Measurements from ENCODE around the gene EAF1.

DNA sequence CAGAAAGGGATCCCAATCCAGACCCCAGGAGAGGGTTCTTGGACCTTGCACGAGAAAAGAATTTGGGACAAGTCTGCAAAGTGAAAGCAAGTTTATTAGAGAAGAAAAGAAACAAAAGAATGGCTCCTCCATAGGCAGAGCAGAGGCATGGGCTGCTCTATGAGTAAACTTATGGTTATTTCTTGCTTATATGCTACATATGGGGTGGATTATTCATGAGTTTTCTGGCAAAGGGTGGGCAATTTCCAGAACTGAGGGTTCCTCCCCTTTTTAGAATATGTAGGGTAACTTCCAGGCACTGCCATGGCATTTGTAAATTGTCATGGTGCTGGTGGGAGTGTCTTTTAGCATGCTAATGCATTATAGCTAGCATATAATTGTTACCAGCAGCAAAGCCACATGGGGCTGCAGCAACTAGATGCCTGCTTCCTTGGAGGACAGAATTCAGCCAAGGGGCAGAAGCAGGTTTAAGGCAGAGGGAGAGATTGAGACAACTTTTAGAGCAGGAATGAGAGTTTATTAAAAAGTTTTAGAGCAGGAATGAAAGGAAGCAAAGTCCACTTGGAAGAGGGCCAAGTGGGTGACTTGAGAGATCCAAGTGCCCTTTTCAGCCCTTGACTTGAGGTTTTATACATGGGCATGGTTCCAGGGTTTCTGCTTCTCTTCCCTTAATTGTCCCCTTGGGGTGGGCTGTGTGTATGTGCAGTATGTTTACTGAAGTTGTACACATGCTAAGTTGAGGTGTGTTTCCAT is 41.3 kb upstream of the EAF1 start:
- TF ChIP-seq POLR2A (IDR thresholded peaks at IDR 0.05) = no peak
- TF ChIP-seq, protein P1, sequence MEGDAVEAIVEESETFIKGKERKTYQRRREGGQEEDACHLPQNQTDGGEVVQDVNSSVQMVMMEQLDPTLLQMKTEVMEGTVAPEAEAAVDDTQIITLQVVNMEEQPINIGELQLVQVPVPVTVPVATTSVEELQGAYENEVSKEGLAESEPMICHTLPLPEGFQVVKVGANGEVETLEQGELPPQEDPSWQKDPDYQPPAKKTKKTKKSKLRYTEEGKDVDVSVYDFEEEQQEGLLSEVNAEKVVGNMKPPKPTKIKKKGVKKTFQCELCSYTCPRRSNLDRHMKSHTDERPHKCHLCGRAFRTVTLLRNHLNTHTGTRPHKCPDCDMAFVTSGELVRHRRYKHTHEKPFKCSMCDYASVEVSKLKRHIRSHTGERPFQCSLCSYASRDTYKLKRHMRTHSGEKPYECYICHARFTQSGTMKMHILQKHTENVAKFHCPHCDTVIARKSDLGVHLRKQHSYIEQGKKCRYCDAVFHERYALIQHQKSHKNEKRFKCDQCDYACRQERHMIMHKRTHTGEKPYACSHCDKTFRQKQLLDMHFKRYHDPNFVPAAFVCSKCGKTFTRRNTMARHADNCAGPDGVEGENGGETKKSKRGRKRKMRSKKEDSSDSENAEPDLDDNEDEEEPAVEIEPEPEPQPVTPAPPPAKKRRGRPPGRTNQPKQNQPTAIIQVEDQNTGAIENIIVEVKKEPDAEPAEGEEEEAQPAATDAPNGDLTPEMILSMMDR (IDR thresholded peaks at IDR 0.05) = no peak
